ENCODE measurements around the gene NDEL1.

NDEL1 gene

GRCh38 chr17:8502126-8502525, 66.4 kb downstream of the NDEL1 start:
- FAIRE-seq: no peak
- no peak for DNase-seq (ENCODE audit: low spot score)

GRCh38 chr17:8503368-8503767, 67.7 kb downstream of the NDEL1 start:
- DNase-seq (ENCODE audit: low spot score): no peak
- FAIRE-seq: no peak

- DNase-seq (ENCODE audit: low spot score) (no peak), FAIRE-seq (no peak)
These were observed 68.1 kb downstream of the NDEL1 start for GRCh38 chr17:8503807-8504206.

GRCh38 chr17:8504460-8505207, 69.0 kb downstream of the NDEL1 start:
- DNase-seq (ENCODE audit: low spot score): no peak
- no peak for FAIRE-seq

- FAIRE-seq (no peak), DNase-seq (ENCODE audit: low spot score) (no peak)
These were observed 70.5 kb downstream of the NDEL1 start for GRCh38 chr17:8506145-8506544.

GRCh38 chr17:8514801-8515200, 79.1 kb downstream of the NDEL1 start:
- DNase-seq (ENCODE audit: low spot score) (no peak), FAIRE-seq (no peak)
